Activated naive CD4-positive, alpha-beta T cell treated with anti-CD3 and anti-CD28 coated beads for 36 hours (primary cell): ENCODE measurements around the gene WFDC8. TPM values are rescaled to one million over a fixed set of nuclear protein-coding genes. Genes with fewer than 3 reads are reported as not detected.

Experiments used
- CTCF ChIA-PET: fragments of 350-600 bp; sonication (Branson Sonifier 250); formaldehyde crosslinking; loops from one replicate; lab custom pipeline; 2021; ENCODE audit warnings: antibody characterized with exemption; lab: Charles Lee
- DNase-seq: peaks from one replicate; pipeline ENCODE4 v3.0.0-alpha.2; 2020
- H3K27ac Mint-ChIP-seq: one replicate; pipeline ENCODE4 v1.8.0; 2021; ENCODE audit warnings: mild to moderate bottlenecking, mixed read lengths
- H3K27me3 Mint-ChIP-seq: one replicate; pipeline ENCODE4 v1.8.0; 2021; ENCODE audit warnings: low read depth, mixed read lengths
- H3K36me3 Mint-ChIP-seq: one replicate; pipeline ENCODE4 v1.8.0; 2021; ENCODE audit warnings: low read depth, mixed read lengths
- H3K4me1 Mint-ChIP-seq: one replicate; pipeline ENCODE4 v1.8.0; 2021; ENCODE audit warnings: low read depth, mixed read lengths
- H3K4me3 Mint-ChIP-seq: one replicate; pipeline ENCODE4 v1.8.0; 2021; ENCODE audit warnings: mild to moderate bottlenecking, moderate library complexity, mixed read lengths
- H3K9me3 Mint-ChIP-seq: one replicate; pipeline ENCODE4 v1.8.0; 2021; ENCODE audit warnings: mixed read lengths
- intact Hi-C: fragments of 100-400 bp; cut with micrococcal nuclease; formaldehyde crosslinking; loops from one replicate; pipeline ENCODE4 v1.15.1; 2023
- total RNA-seq, 2 experiments: library from RNA; stranded (reverse); gene quantifications; one replicate each; pipeline ENCODE4 v1.2.3, GENCODE V29; 2021

The WFDC8 gene
- total RNA-seq, 2 experiments from 2014 or later, result not detected

DNA sequence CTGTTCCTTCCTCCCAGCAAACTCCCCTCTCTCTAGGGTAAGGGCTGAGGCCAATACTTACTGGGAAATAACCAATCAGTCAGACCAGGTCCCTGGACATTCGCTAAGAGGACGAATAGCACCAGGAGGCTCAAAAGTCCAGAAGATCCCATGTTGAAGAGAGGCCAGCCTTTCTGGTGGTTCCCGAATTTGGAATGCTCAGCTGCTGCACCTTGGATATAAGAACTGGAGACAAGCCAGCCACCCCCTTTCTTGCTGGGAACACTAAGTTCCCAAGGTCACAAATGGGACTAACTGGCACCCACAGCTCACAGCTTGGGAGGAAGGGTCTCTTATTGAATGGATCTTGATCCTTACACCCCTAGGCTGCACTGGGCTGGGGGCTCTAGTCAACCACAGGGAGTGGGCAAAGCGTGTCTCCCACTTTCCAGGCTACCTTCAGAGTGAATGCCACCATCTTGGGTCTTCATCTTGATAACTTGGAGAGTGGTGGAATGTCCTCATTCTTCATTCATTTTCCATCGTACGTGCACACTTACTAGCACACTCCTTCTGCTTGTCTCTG is 31.8 kb downstream of the WFDC8 start, which contains the start of gene EPPIN:
TSS of gene EPPIN (minus strand) at position 196 of the 565 bp plus-strand sequence. CDS start at position 152, 44 bp downstream.
- no peak within 1 kb of the TSS for H3K27ac Mint-ChIP-seq
- no peak for DNase-seq
- intact Hi-C loops, result no loop called here
- peaks cover 28% of the 10 kb centered on the region for H3K27me3 Mint-ChIP-seq
- no peak within 1 kb of the TSS for H3K4me3 Mint-ChIP-seq
- CTCF ChIA-PET, result interaction anchor here (0.7 to 1.0 kb wide), 2 partner anchors 82 to 224 kb away, joined by 3 read pairs; partner anchors contain the start of gene WFDC10A
- H3K36me3 Mint-ChIP-seq, result no peaks in the 10 kb centered on the region
- no peaks in the 10 kb centered on the region for H3K9me3 Mint-ChIP-seq
- no peaks in the 10 kb centered on the region for H3K4me1 Mint-ChIP-seq

DNA sequence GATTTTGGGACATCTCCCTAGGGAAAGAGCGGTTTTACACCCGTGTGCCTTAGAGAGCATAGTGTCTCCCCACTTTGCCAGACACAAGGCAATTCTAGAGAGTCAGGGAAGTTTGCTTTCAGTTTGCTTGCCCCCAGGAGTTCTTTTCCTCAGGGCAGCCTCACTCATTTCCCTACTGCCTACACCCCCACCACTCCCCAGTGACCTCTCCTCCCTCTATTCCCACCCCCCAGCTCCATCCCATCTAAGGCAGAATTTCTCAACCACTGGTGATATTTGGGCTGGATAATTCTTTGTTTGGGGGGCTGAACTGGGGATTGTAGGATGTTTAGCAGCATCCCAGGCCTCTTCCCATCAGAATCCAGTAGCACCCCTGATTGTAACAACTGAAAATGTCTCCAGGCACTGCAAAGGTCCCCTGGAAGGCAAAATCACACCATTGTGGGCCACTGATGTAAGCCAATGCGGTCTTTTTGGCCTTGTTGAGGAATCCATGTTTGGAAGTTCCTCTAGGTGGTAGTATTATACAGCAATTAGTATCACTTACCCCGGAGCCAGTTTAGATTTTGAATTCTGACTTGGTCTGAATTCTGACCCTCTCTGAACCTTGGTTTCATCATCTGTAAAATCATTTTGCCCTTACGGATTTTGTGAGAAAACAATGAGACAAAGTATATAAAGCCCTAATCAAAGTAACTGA is 33.2 kb downstream of the WFDC8 start:
- H3K4me1 Mint-ChIP-seq, result no peaks in the 10 kb centered on the region
- no peaks in the 10 kb centered on the region for H3K36me3 Mint-ChIP-seq
- DNase-seq, result no peak
- peaks cover 34% of the 10 kb centered on the region for H3K27me3 Mint-ChIP-seq
- CTCF ChIA-PET, result interaction anchor here (1.4 kb wide), 1 partner anchor 225 kb away, joined by 5 read pairs; no protein-coding TSS in a partner anchor
- no peaks in the 10 kb centered on the region for H3K9me3 Mint-ChIP-seq
- intact Hi-C loops, result loop anchor here (1.0 kb wide), 1 partner anchor 225 kb away; no protein-coding TSS in a partner anchor
- H3K4me3 Mint-ChIP-seq, result no peak overlapping the region
- no peak overlapping the region for H3K27ac Mint-ChIP-seq

DNA sequence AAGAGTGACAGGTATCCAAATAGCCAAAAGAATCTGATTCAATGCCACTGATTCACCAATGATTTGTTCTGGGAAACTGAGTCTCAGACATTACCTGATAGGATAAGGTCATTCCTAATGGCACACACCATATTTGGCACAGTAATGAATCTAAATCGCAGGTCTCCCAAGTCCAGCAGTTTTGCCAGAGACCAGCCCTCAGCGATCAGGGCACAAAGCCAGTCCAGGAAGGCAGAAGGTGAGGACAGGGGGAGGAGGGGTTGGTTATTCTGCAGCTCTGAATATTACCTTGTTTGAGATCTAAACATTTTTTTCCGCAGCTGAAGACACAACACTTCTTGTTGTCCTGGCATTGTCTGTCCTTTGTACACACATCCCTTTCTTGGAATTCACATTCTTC is 33.7 kb downstream of the WFDC8 start:
- Mint-ChIP-seq H3K36me3 (no peaks in the 10 kb centered on the region), H3K4me3 (no peak overlapping the region), H3K27me3 (peaks cover 37% of the 10 kb centered on the region), H3K4me1 (no peaks in the 10 kb centered on the region), H3K27ac (no peak overlapping the region), H3K9me3 (no peaks in the 10 kb centered on the region)
- no peak for DNase-seq
- CTCF ChIA-PET, result interaction anchor here (1.4 kb wide), 1 partner anchor 226 kb away, joined by 5 read pairs; no protein-coding TSS in a partner anchor
- intact Hi-C loops, result no loop called here

GRCh38 chr20:45539382-45539781 is 39.7 kb downstream of the WFDC8 start, which contains the start of gene WFDC6:
WFDC6 (minus strand) TSS chr20:45539482; CDS start chr20:45539407, 75 bp downstream.
- CTCF ChIA-PET, result interaction anchor here (0.5 to 0.6 kb wide), 2 partner anchors 252 to 255 kb away, joined by 3 to 4 read pairs; no protein-coding TSS in a partner anchor
- no peak for DNase-seq
- Mint-ChIP-seq H3K27me3 (peaks cover 22% of the 10 kb centered on the region), H3K4me3 (no peak within 1 kb of the TSS), H3K36me3 (no peaks in the 10 kb centered on the region), H3K4me1 (no peaks in the 10 kb centered on the region), H3K9me3 (no peaks in the 10 kb centered on the region), H3K27ac (no peak within 1 kb of the TSS)
- intact Hi-C loops, result no loop called here

GRCh38 chr20:45538209-45538799 is 40.8 kb downstream of the WFDC8 start:
- Mint-ChIP-seq H3K27me3 (peaks cover 19% of the 10 kb centered on the region), H3K36me3 (no peaks in the 10 kb centered on the region), H3K4me3 (no peak overlapping the region), H3K9me3 (no peaks in the 10 kb centered on the region), H3K4me1 (no peaks in the 10 kb centered on the region), H3K27ac (no peak overlapping the region)
- CTCF ChIA-PET, result interaction anchor here (1.0 kb wide), 1 partner anchor 233 kb away, joined by 4 read pairs; no protein-coding TSS in a partner anchor
- intact Hi-C loops, result no loop called here
- DNase-seq, result no peak

DNA sequence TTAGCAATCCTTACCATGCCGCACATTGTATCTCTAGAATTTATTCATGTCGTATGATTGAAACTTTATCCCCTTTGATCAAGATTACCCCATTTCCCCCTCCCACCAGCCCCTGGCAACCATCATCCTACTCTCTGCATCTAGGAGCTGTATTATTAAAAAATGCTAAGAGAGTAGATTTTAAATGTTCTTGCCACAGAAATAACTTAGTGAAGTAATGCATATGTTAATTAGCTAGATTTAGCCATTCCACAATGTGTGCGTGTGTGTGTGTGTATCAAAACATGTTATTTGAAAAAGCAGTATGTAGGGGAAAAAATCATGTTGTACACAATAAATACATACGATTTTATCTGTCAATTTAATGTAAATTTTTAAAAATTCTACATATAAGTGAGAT is 51.8 kb downstream of the WFDC8 start:
- H3K27me3 Mint-ChIP-seq, result peaks cover 18% of the 10 kb centered on the region
- intact Hi-C loops, result no loop called here
- no peak for DNase-seq
- H3K9me3 Mint-ChIP-seq, result no peaks in the 10 kb centered on the region
- CTCF ChIA-PET, result interaction anchor here (1.0 kb wide), 1 partner anchor 243 kb away, joined by 4 read pairs; no protein-coding TSS in a partner anchor
- H3K36me3 Mint-ChIP-seq, result no peaks in the 10 kb centered on the region
- H3K4me3 Mint-ChIP-seq, result no peak overlapping the region
- no peak overlapping the region for H3K27ac Mint-ChIP-seq
- no peaks in the 10 kb centered on the region for H3K4me1 Mint-ChIP-seq

- Mint-ChIP-seq H3K27ac (no peak overlapping the region), H3K36me3 (no peaks in the 10 kb centered on the region), H3K9me3 (no peaks in the 10 kb centered on the region), H3K27me3 (peaks cover 20% of the 10 kb centered on the region), H3K4me1 (no peaks in the 10 kb centered on the region), H3K4me3 (no peak overlapping the region)
- DNase-seq, result no peak
- intact Hi-C loops, result no loop called here
- CTCF ChIA-PET, result no interaction called here
These were observed 55.3 kb downstream of the WFDC8 start for GRCh38 chr20:45523821-45524220.

- Mint-ChIP-seq H3K9me3 (no peaks in the 10 kb centered on the region), H3K27ac (no peak overlapping the region), H3K27me3 (peaks cover 15% of the 10 kb centered on the region), H3K36me3 (no peaks in the 10 kb centered on the region), H3K4me3 (no peak overlapping the region), H3K4me1 (no peaks in the 10 kb centered on the region)
- no peak for DNase-seq
- intact Hi-C loops, result no loop called here
- CTCF ChIA-PET, result interaction anchor here (2.2 kb wide), 1 partner anchor 253 kb away, joined by 7 read pairs; no protein-coding TSS in a partner anchor
These were observed 60.8 kb downstream of the WFDC8 start for GRCh38 chr20:45518282-45518681.

- H3K9me3 Mint-ChIP-seq, result no peaks in the 10 kb centered on the region
- H3K4me3 Mint-ChIP-seq, result no peak within 1 kb of the TSS
- H3K27ac Mint-ChIP-seq, result no peak within 1 kb of the TSS
- intact Hi-C loops, result no loop called here
- DNase-seq, result no peak
- H3K36me3 Mint-ChIP-seq, result no peaks in the 10 kb centered on the region
- CTCF ChIA-PET, result no interaction called here
- peaks cover 12% of the 10 kb centered on the region for H3K27me3 Mint-ChIP-seq
- H3K4me1 Mint-ChIP-seq, result no peaks in the 10 kb centered on the region
These were observed 63.8 kb downstream of the WFDC8 start, which contains the start of gene SPINT3 for GRCh38 chr20:45515147-45515913. SPINT3 (minus strand) TSS chr20:45515622; CDS start chr20:45515608, 14 bp downstream.

DNA sequence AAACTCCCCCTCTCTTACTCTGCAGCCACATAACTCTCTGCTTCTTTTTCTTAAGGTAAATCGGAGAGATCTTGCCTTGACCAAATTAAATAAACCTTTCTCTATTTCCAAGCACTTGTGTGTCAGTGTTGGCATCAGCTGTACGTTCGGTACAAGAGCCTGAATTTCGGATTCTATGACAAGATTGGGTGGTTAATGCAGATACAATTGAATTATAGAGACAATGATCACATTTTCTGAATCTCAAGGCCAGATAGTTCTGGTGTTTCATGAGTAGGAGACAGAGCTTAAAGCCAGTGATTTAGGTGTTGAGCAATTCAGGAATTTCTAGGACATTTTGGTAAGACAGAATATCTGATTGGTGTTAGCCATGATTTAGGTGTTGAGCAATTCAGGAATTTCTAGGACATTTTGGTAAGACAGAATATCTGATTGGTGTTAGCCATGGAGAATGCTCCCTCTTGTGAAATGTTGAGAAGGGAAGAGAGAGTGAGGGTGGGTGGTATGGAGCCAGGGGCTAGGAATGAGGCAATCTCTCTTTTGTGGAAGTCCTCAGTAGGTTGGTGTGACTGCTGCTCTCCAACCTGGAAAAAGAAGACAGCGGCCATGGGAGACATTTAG is 68.7 kb downstream of the WFDC8 start:
- CTCF ChIA-PET, result no interaction called here
- peaks cover 8% of the 10 kb centered on the region for H3K4me1 Mint-ChIP-seq
- H3K36me3 Mint-ChIP-seq, result no peaks in the 10 kb centered on the region
- intact Hi-C loops, result no loop called here
- H3K27ac Mint-ChIP-seq, result no peak overlapping the region
- H3K4me3 Mint-ChIP-seq, result no peak overlapping the region
- no peaks in the 10 kb centered on the region for H3K9me3 Mint-ChIP-seq
- H3K27me3 Mint-ChIP-seq, result peaks cover 11% of the 10 kb centered on the region
- DNase-seq, result no peak

- H3K36me3 Mint-ChIP-seq, result no peaks in the 10 kb centered on the region
- no peak overlapping the region for H3K4me3 Mint-ChIP-seq
- no peak for DNase-seq
- peaks cover 8% of the 10 kb centered on the region for H3K4me1 Mint-ChIP-seq
- H3K27me3 Mint-ChIP-seq, result peaks cover 12% of the 10 kb centered on the region
- no peak overlapping the region for H3K27ac Mint-ChIP-seq
- no peaks in the 10 kb centered on the region for H3K9me3 Mint-ChIP-seq
- intact Hi-C loops, result no loop called here
- CTCF ChIA-PET, result interaction anchor here (0.7 kb wide), 1 partner anchor 449 kb away, joined by 3 read pairs; no protein-coding TSS in a partner anchor
These were observed 70.0 kb downstream of the WFDC8 start for GRCh38 chr20:45509091-45509490.
